Colonic mucosa (tissue), 4 donors: ENCODE results near the gene IDH3B. TPM values are rescaled to one million over a fixed set of nuclear protein-coding genes. Genes with fewer than 3 reads are reported as not detected.
A peak's percentile ranks its signal among the peaks of the same experiment; 100 is the strongest.

Source experiments
- DNase-seq: peaks from one replicate; pipeline ENCODE4 v3.0.0-alpha.2; 2020
- H3K27ac ChIP-seq: fragments of 200-600 bp; one replicate; pipeline ENCODE4 v1.8.0; 2021
- H3K27me3 ChIP-seq: fragments of 200-600 bp; one replicate; pipeline ENCODE4 v1.8.0; 2021
- H3K36me3 ChIP-seq: fragments of 200-600 bp; one replicate; pipeline ENCODE4 v1.8.0; 2021
- H3K4me1 ChIP-seq: fragments of 200-600 bp; one replicate; pipeline ENCODE4 v1.8.0; 2021; ENCODE audit warnings: mild to moderate bottlenecking
- H3K4me3 ChIP-seq: fragments of 200-600 bp; one replicate; pipeline ENCODE4 v1.8.0; 2021
- H3K9ac ChIP-seq, 2 donors: one replicate each; pipeline ENCODE4 v1.7.0; 2013; ENCODE audit warnings: control low read depth in 2 of 2, low read depth in 2 of 2, low read length in 2 of 2
- H3K9me3 ChIP-seq: fragments of 200-600 bp; one replicate; pipeline ENCODE4 v1.8.0; 2021
- intact Hi-C: fragments of 100-400 bp; cut with DNase I; formaldehyde crosslinking; loops from one replicate; pipeline ENCODE4 v1.14.1; 2022
- total RNA-seq, 2 donors: library from RNA; stranded (reverse); fragmentation: NEBNext Ultra II Directional in 1 of 2; extraction: Animal tissue kit (Norgen Biotek cat#: 25700) in 1 of 2; gene quantifications; one replicate each; pipeline ENCODE4 v1.2.1, GENCODE V29; 2021
- TF ChIP-seq, protein P1 (sequence below): fragments of 200-600 bp; IDR thresholded peaks from one replicate; pipeline ENCODE4 v1.8.0; 2022; ENCODE audit warnings: antibody characterized with exemption, mild to moderate bottlenecking
- donor health status: healthy.
- donor health status: DM: no; HTN: no; CAD: no.
- donor health status: DM: no; HTN: no; CAD: no.

Gene IDH3B
- total RNA-seq, 2 donors from 2014 or later = 117 to 140 TPM

DNA sequence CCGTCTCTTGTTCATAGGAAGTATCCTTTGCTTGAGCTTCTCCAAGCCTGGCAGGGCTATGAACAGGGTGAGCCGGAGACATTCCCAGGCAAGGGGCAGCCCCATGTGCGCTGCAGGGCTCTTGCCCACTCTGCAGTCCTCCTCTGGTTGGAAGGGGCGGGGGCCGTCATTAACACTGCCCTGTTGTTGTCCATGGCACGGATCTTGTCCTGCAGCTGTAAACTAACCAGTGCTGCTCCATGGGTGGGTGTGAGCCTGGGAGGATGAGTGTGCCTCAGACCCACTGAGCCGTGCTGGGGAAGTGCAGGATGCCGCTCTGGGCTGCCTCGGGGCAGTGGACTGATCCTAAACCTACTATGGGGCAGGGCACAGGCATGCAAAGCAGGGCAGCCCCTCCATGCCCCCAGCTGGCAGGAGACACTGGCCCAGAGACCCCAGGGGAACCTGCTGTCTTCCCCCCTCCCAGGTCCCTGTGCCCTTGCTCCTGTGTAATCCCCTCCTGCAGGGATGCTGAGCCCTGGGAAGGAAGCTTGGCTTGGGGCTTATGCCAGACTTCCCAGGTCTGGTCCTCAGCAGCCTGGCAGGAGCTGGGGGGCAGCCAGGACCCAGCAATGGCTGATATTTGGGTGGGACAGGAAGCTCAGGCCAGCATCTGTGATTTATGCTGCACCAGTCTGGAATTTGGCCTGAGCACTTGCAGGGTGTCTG, 37.1 kb upstream of the IDH3B start:
- TF ChIP-seq, protein P1, sequence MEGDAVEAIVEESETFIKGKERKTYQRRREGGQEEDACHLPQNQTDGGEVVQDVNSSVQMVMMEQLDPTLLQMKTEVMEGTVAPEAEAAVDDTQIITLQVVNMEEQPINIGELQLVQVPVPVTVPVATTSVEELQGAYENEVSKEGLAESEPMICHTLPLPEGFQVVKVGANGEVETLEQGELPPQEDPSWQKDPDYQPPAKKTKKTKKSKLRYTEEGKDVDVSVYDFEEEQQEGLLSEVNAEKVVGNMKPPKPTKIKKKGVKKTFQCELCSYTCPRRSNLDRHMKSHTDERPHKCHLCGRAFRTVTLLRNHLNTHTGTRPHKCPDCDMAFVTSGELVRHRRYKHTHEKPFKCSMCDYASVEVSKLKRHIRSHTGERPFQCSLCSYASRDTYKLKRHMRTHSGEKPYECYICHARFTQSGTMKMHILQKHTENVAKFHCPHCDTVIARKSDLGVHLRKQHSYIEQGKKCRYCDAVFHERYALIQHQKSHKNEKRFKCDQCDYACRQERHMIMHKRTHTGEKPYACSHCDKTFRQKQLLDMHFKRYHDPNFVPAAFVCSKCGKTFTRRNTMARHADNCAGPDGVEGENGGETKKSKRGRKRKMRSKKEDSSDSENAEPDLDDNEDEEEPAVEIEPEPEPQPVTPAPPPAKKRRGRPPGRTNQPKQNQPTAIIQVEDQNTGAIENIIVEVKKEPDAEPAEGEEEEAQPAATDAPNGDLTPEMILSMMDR = no peak
- H3K27ac ChIP-seq = no peak overlapping the region
- no peaks in the 10 kb centered on the region for H3K36me3 ChIP-seq
- no peaks in the 10 kb centered on the region for H3K4me1 ChIP-seq
- intact Hi-C loops = no loop called here
- H3K4me3 ChIP-seq = no peak overlapping the region
- H3K27me3 ChIP-seq = no peaks in the 10 kb centered on the region
- H3K9ac ChIP-seq = no peak overlapping the region
- no peak for DNase-seq
- no peaks in the 10 kb centered on the region for H3K9me3 ChIP-seq

DNA sequence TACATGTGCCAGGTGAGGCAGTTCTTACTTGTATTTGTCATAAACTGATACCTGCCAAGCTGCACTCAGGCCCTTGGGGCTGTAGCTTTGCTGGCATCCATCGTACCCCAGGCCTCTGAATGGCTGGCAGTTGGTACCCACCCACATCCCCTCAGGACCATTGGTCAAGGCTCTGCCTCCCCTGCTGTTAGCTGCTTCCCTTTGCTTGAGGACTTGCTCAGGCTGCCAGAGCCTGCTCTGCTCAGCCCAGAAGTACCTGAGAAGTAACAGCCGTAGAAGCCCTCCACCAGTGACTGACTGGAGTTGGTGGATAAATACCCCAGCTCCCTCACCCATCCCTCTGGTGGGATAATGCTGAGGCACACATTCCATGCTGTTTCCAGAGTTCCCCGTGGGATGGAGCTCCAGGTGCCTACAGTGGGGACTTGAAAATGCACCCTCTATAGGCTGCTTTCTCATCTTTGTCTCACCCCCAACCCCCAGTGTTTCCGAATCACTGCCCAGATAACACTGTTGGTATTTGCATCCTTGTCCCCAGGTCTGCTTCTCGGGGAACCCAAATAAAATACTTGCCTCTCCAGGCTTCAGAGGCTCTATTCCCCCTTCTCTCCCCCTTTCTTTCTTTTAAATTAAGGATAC, 35.9 kb upstream of the IDH3B start:
- H3K4me1 ChIP-seq = no peaks in the 10 kb centered on the region
- H3K27ac ChIP-seq = no peak overlapping the region
- no peaks in the 10 kb centered on the region for H3K9me3 ChIP-seq
- TF ChIP-seq, protein P1 = no peak
- H3K4me3 ChIP-seq = no peak overlapping the region
- H3K36me3 ChIP-seq = no peaks in the 10 kb centered on the region
- no peak overlapping the region for H3K9ac ChIP-seq
- no peak for DNase-seq
- intact Hi-C loops = no loop called here
- peaks cover 8% of the 10 kb centered on the region for H3K27me3 ChIP-seq

DNA sequence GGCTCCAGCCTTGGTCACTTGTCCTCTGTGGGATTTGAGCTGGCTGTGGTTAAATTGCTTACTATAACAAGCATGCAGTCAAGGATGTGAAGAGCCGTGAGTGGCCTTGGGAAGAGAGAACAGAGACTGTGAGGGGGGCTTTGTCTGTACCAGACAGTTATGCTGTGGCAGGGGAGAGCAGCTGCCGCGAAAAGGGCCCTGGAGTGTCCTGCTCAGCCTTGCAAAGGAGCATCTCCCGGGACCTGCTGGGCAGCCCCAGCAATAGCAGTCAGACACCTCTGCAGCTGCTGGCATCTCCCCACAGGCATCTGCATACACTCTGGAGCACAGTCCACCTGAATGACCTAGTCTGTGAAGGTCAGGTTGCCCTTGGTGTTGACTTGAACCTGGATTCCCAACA, 34.9 kb upstream of the IDH3B start:
- H3K27me3 ChIP-seq = peaks cover 17% of the 10 kb centered on the region
- DNase-seq = peak; percentile 10
- H3K27ac ChIP-seq = no peak overlapping the region
- TF ChIP-seq, protein P1 = no peak
- no peak overlapping the region for H3K9ac ChIP-seq
- H3K9me3 ChIP-seq = no peaks in the 10 kb centered on the region
- no peaks in the 10 kb centered on the region for H3K4me1 ChIP-seq
- no peaks in the 10 kb centered on the region for H3K36me3 ChIP-seq
- H3K4me3 ChIP-seq = no peak overlapping the region
- intact Hi-C loops = no loop called here

DNA sequence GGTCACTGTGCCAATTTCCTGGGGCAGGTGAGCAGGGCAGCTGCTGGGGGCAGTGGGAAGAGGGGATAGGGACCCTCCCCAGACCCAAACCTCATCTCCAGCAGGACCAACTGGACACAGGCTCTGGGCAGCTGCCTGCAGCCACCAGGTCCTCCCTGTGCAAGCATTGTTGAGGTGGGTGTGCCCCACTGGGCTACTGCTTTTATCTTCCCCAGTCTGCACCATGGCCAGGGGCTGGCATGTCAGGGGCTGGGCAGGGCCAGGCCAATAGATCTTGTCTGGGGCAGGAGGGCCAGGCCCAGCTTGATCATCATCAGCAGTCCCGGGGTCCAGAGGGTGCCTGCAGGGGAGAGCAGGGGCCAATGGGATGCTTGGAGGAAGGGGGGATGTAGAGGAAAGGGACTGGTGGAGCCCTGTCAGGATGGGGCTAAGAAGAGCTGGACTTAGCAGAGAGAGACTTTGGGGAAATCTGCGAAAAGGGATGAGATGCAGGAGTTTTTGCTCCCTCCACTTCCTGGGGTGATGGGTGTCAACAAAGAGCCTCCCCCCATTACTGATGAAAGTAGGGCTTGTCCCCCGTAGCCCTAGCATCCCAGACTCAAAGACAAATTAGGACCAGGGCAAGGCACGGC, 34.3 kb upstream of the IDH3B start:
- TF ChIP-seq, protein P1 = no peak

DNA sequence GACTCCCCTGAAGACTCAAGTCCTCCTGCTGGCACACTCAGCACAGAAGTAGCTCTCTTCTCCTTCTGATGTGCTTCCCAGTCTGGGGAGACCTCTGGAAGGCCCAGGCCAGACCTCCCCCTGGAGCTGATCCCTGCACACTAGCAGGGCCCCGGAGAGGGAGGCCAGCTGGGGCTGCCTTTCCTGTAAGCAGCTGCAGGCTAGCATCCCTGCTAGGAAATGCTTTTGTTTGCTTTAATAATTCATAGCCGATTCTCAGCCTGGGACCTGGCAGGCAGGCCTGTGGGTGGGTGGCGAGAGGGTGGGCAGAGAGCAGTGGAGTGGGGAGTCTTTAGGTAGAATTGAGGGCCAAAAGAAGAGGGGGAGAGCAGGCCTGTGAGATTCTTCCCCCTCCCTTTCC, 33.8 kb upstream of the IDH3B start:
- DNase-seq = peak; percentile 9
- Histone ChIP-seq H3K27me3 (peaks cover 24% of the 10 kb centered on the region), H3K27ac (no peak overlapping the region), H3K9me3 (no peaks in the 10 kb centered on the region), H3K4me1 (no peaks in the 10 kb centered on the region), H3K36me3 (no peaks in the 10 kb centered on the region), H3K9ac (no peak overlapping the region), H3K4me3 (no peak overlapping the region)
- TF ChIP-seq, protein P1 = no peak
- intact Hi-C loops = no loop called here

More for the DNA sequence above, 34.3 kb upstream of the IDH3B start:
- H3K36me3 ChIP-seq = no peaks in the 10 kb centered on the region
- H3K27ac ChIP-seq = no peak overlapping the region
- no peaks in the 10 kb centered on the region for H3K4me1 ChIP-seq
- peak; percentile 6 for DNase-seq
- no peak overlapping the region for H3K4me3 ChIP-seq
- peaks cover 23% of the 10 kb centered on the region for H3K27me3 ChIP-seq
- no peak overlapping the region for H3K9ac ChIP-seq
- H3K9me3 ChIP-seq = no peaks in the 10 kb centered on the region
- intact Hi-C loops = no loop called here
